GM21528 (cell line): Measurements from ENCODE around the gene NDUFS6.
"Not testable (repeated sequence)": the region's sequence is repeated elsewhere in the genome, so short reads cannot be mapped to it uniquely, and the experiment has no call there.

Source experiments
- ATAC-seq: cut with Tn5 transposase; IDR thresholded peaks from one replicate; pipeline ENCODE4 v1.9.1; 2021; ENCODE audit warnings: mild to moderate bottlenecking, moderate library complexity; ENCODE audit not compliant: unreplicated experiment, low FRiP score

Gene NDUFS6

GRCh38 chr5:1781726-1782384 is 19.4 kb upstream of the NDUFS6 start:
- ATAC-seq, result no peak

GRCh38 chr5:1782385-1783215 is 18.6 kb upstream of the NDUFS6 start:
- ATAC-seq, result peak; percentile 8

GRCh38 chr5:1783216-1783554 is 18.0 kb upstream of the NDUFS6 start:
- ATAC-seq, result peak; percentile 64

GRCh38 chr5:1784197-1785050 is 16.8 kb upstream of the NDUFS6 start:
- no peak for ATAC-seq

- no peak for ATAC-seq
Measured at GRCh38 chr5:1785062-1785461, 16.1 kb upstream of the NDUFS6 start.

GRCh38 chr5:1785984-1786383 is 15.2 kb upstream of the NDUFS6 start:
- no peak for ATAC-seq

- no peak for ATAC-seq
Measured at GRCh38 chr5:1786621-1787471, 14.4 kb upstream of the NDUFS6 start.

GRCh38 chr5:1787472-1788047 is 13.6 kb upstream of the NDUFS6 start:
- no peak for ATAC-seq

- no peak for ATAC-seq
Measured at GRCh38 chr5:1788200-1788599, 13.0 kb upstream of the NDUFS6 start.

GRCh38 chr5:1788828-1789227 is 12.4 kb upstream of the NDUFS6 start:
- no peak for ATAC-seq

- not testable (repeated sequence) for ATAC-seq
Measured at GRCh38 chr5:1789438-1789833, 11.8 kb upstream of the NDUFS6 start.

- ATAC-seq, result no peak
Measured at GRCh38 chr5:1789834-1790471, 11.3 kb upstream of the NDUFS6 start.

- ATAC-seq, result no peak
Measured at GRCh38 chr5:1791176-1791575, 10.0 kb upstream of the NDUFS6 start.

GRCh38 chr5:1792842-1793266 is 8.4 kb upstream of the NDUFS6 start:
- ATAC-seq, result peak; percentile 96

- no peak for ATAC-seq
Measured at GRCh38 chr5:1793301-1793740, 7.9 kb upstream of the NDUFS6 start.

GRCh38 chr5:1793966-1794900 is 7.0 kb upstream of the NDUFS6 start:
- ATAC-seq, result no peak

GRCh38 chr5:1794901-1795290 is 6.3 kb upstream of the NDUFS6 start:
- no peak for ATAC-seq

- no peak for ATAC-seq
Measured at GRCh38 chr5:1795506-1795905, 5.7 kb upstream of the NDUFS6 start.
